DMS 273 treated with DMSO at 0.1 percent for 48 hours (cell line): Measurements from ENCODE around the gene SUSD4.

Experiments used
- DNase-seq: peaks from one replicate; lab custom pipeline; 2025; lab: John Stamatoyannopoulos, UW

The SUSD4 gene

GRCh38 chr1:223329252-223329651 is 34.7 kb downstream of the SUSD4 start:
- no peak for DNase-seq

GRCh38 chr1:223328566-223328965 is 35.4 kb downstream of the SUSD4 start:
- DNase-seq, result no peak

- no peak for DNase-seq
Observed at GRCh38 chr1:223326776-223327175, 37.2 kb downstream of the SUSD4 start.

- DNase-seq, result no peak
Observed at GRCh38 chr1:223323491-223324484, 40.2 kb downstream of the SUSD4 start.

- no peak for DNase-seq
Observed at GRCh38 chr1:223322868-223323267, 41.1 kb downstream of the SUSD4 start.

- no peak for DNase-seq
Observed at GRCh38 chr1:223320959-223321358, 43.0 kb downstream of the SUSD4 start.

- no peak for DNase-seq
Observed at GRCh38 chr1:223319905-223320580, 43.9 kb downstream of the SUSD4 start.

- no peak for DNase-seq
Observed at GRCh38 chr1:223319398-223319797, 44.6 kb downstream of the SUSD4 start.

GRCh38 chr1:223316082-223316481 is 47.9 kb downstream of the SUSD4 start:
- no peak for DNase-seq

- no peak for DNase-seq
Observed at GRCh38 chr1:223315665-223316064, 48.3 kb downstream of the SUSD4 start.

GRCh38 chr1:223313415-223313754 is 50.6 kb downstream of the SUSD4 start:
- no peak for DNase-seq

- DNase-seq, result no peak
Observed at GRCh38 chr1:223312705-223313414, 51.1 kb downstream of the SUSD4 start.

- DNase-seq, result no peak
Observed at GRCh38 chr1:223312273-223312672, 51.7 kb downstream of the SUSD4 start.

- DNase-seq, result no peak
Observed at GRCh38 chr1:223311826-223312225, 52.1 kb downstream of the SUSD4 start.

- no peak for DNase-seq
Observed at GRCh38 chr1:223308136-223308535, 55.8 kb downstream of the SUSD4 start.

GRCh38 chr1:223307544-223307943 is 56.4 kb downstream of the SUSD4 start:
- DNase-seq, result no peak

- no peak for DNase-seq
Observed at GRCh38 chr1:223304931-223305330, 59.0 kb downstream of the SUSD4 start.

- no peak for DNase-seq
Observed at GRCh38 chr1:223301371-223301770, 62.6 kb downstream of the SUSD4 start.

- no peak for DNase-seq
Observed at GRCh38 chr1:223299553-223299952, 64.4 kb downstream of the SUSD4 start.

- no peak for DNase-seq
Observed at GRCh38 chr1:223298701-223299100, 65.3 kb downstream of the SUSD4 start.

GRCh38 chr1:223297800-223298199 is 66.2 kb downstream of the SUSD4 start:
- no peak for DNase-seq

GRCh38 chr1:223291796-223292195 is 72.2 kb downstream of the SUSD4 start:
- no peak for DNase-seq

GRCh38 chr1:223290397-223290796 is 73.6 kb downstream of the SUSD4 start:
- no peak for DNase-seq
